Measurements from ENCODE around the gene LBP.
"Not testable (repeated sequence)": the region's sequence is repeated elsewhere in the genome, so short reads cannot be mapped to it uniquely, and the experiment has no call there.

Gene LBP, protein sequence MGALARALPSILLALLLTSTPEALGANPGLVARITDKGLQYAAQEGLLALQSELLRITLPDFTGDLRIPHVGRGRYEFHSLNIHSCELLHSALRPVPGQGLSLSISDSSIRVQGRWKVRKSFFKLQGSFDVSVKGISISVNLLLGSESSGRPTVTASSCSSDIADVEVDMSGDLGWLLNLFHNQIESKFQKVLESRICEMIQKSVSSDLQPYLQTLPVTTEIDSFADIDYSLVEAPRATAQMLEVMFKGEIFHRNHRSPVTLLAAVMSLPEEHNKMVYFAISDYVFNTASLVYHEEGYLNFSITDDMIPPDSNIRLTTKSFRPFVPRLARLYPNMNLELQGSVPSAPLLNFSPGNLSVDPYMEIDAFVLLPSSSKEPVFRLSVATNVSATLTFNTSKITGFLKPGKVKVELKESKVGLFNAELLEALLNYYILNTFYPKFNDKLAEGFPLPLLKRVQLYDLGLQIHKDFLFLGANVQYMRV

DNA sequence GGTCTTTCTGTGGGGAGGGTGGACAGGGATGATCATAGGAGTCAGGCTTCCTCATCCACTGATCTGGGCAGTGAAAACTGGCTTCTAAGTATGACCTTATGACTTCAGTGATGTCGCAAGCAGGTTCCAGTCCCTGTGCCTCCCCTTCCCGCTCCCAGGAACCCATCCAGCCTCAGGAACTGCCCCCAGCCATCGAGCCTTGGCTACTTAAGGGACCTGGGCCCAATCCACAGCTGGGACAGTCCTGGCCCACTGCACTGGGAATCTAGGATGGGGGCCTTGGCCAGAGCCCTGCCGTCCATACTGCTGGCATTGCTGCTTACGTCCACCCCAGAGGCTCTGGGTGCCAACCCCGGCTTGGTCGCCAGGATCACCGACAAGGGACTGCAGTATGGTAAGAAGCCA lies at the start of gene LBP:
Gene LBP, plus strand, starts transcription at position 236 of the 405 bp plus-strand sequence. Its CDS starts 35 bp downstream, at position 271.
- DNase-seq = no peak

DNA sequence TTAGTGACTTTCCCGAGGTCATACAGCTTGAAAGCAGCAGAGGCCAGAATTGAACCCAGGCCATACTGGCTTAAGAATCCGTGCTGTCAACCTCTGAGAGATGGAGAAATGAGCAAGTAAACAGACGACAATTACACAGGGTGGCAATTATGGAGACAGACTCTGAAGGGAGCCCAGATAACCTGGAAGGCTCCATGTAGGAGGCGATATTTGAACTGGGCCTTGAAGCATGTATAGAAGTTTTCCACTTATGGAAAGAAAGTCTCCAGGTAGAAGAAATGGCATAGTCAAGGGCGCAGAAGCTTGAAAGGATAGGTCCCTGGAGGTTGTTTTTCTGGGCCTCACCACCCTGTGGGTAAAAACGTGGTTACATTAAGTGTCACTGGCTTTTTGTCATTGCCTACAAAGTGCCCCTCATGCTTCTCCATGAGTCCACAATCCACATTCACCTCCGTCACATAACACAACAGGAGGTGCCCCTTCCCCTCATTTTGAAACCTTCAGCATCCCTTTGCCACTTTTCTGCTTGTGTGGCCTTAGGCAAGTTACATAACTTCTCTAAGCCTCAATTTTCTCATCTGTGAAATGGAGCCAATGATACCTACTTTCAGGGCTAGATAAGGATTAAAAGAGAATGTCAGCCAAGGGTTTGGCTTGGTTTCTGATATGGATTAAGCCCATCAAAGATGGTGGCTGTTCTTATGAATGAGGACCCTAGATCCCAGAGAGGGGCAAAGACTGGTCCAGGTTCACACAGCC lies 48.2 kb upstream of the LBP start:
- no peak for DNase-seq

DNA sequence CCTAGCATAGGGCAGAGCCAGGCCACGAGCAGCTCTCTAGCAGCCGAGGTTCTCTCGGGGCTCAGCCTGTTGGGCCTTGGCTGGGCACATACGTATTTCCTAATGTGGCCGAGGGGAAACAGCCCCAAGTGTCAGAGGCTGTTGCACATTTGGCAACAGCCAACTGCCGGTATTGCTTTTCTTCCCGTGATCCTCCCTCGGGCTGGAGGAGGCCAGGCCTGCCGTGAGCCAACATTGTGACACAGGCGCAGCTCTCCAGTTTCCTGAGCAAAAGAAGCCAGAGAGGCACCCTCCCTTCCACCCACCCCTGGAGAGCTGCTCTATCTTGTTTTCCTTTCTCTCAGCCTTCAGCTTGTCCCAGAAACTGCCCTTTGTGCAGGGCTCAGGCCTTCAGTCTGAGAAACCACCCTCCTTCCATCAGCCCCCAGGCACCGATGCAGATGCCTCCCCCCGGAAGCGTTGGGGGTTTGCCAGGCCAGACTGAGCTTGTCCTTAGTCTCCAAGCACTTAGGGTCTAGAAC lies 47.5 kb upstream of the LBP start:
- DNase-seq = no peak

GRCh38 chr20:38299963-38300362 lies 46.3 kb upstream of the LBP start:
- DNase-seq = no peak

DNA sequence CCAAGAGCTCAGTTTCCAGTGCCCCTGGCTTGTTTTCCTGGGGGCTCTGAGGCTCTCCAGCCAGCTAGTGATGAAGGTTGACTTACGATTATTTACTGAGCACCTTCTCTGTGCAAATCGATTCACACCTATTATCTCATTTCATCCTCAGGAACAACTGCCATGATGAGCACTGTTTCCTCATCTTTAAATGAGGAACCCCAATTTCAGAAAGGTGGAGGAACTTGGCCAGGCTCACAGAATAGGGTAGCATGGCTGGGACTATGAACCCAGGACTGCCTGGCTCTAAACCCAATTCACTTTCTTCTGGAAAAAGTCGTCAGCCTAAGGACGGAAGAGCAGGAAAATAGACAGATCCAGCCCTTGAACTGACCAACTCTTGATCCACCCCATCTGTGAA lies 45.8 kb upstream of the LBP start:
- no peak for DNase-seq

- no peak for DNase-seq
Observed at GRCh38 chr20:38301309-38301708, 45.0 kb upstream of the LBP start.

DNA sequence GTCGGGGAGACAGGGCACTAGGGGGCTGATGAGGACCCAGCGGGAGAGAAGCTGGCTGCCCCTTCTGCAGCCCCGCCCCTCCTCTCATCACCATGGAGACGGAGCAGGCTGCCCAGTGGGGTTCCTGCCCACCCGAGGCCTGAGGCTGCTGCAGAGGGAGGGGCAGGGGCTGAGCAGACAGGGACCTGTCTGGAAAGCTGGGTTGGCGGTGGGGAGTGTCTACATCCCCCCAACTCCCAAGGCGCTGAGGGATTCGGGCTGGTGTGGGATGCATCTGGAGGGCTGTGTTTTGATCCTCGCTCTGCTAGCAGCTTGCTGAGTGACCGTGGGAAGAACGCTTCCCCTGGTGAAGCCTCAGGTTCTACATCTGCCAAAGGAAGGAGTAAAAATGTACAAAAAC lies 43.5 kb upstream of the LBP start:
- no peak for DNase-seq

- DNase-seq = no peak
Observed at GRCh38 chr20:38303908-38304379, 42.3 kb upstream of the LBP start, which contains the start of gene BPI. Gene BPI, plus strand, starts transcription at chr20:38304156. Its CDS starts 68 bp downstream, at chr20:38304224.

- DNase-seq = no peak
Observed at GRCh38 chr20:38304845-38305447, 41.3 kb upstream of the LBP start.

DNA sequence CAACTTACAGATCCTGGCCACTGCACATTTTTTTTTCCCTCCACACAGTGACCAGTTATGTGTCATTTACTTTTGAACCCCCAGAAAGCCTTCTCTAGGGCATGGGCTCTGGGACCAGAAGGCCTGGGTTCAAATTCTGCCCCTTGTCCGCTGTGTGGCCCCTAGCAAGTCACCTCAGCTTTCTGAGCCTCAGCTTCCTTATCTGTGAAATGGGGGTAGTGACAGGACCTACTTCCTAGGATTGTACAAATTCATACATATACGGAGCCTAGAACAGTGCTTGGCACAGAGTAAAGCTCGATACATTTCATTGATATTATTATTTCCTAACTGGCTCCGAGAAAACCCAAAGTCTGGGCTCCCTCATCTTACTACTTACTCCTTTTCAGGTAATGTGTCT lies 40.7 kb upstream of the LBP start:
- no peak for DNase-seq

DNA sequence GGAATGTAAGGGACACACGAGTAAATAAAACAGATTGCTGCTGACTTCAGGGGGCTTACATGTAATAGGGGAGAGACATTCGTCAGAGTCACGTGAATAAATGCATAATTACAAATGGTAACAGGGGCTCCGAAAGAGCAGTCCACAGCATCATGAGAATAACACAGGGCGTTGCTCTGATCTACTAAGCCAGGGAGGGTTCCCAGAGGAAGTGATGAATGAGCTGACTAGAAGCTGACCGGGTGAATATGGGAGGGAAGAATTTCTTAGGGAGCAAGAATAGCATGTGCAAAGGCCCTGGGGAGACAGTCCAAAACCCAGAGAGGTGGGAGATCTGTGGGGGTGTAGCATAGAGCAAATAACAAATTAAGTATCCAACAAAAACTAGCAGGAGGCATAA lies 39.9 kb upstream of the LBP start:
- no peak for DNase-seq

- DNase-seq = no peak
Observed at GRCh38 chr20:38307371-38308046, 38.8 kb upstream of the LBP start.

- no peak for DNase-seq
Observed at GRCh38 chr20:38308047-38308438, 38.2 kb upstream of the LBP start.

DNA sequence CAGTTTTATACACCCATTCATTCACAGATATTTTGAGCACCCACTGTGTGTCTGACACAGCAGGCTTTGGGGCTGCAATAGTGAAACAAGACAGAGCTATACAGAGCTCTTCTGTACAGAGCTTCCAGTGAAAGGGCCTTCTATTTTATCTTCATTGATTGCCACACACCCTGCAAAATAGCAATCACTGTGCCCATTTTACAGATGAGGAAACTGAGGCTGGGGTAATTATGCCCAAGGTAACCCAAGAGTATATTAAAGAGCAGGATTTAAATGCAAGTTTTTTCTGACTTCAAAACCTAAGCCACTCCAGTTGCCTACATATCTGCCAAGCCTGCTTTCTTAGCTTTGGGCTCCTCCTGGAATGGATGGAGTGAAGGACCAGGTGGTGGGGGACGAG lies 37.8 kb upstream of the LBP start:
- no peak for DNase-seq

DNA sequence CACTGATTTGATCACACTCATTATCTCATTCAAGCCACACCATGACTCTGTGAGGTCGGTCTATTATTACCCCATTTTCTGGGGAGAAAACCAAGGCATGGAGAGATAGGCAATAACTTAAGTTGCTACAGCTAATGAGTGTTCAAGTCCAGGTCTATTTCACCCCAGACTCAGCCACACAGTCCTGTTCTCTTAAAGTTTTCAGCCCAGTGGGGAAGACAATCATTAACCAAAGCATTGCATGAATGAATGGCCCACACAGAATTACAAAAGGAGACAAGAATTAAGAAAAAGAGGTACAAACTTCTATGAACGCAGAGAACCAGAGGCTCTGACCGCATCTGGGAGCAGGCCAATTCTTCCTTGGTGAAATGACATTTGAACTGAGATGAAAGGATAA lies 35.2 kb upstream of the LBP start:
- DNase-seq = no peak

DNA sequence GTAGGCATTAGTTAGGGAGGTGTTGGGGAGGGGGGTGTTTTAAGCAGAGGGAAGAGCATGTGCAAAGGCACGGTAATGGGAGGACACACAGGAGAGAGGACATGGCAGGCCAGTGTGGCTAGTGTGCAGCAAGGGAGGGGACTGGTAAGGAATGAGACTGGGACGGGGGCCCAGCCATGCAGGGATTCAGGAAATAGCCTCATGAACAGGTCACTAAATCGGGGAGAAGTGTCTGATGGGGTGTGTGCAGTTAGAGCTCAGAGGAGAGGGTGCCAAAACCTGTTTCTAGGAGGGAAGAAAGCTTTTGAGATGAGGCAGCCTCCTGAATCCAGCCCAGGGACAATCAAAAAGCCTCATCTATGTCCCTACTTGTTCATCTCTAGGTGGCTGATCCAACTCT lies 34.8 kb upstream of the LBP start:
- DNase-seq = no peak

DNA sequence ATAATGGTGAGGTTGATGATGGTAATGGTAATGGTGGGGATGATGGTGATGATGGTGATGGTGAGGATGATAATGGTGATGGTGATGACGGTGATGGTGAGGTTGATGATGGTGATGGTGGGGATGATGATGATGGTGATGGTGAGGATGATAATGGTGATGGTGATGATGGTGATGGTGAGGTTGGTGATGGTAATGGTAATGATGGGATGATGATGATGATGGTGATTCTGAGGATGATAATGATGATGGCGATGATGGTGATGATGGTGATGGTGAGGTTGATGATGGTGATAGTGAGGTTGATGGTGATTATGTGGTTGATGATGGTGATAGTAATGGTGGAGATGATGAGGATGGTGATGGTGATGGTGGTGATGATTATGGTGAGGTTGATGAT lies 32.6 kb upstream of the LBP start:
- no peak for DNase-seq

GRCh38 chr20:38314350-38314749 lies 31.9 kb upstream of the LBP start:
- not testable (repeated sequence) for DNase-seq

DNA sequence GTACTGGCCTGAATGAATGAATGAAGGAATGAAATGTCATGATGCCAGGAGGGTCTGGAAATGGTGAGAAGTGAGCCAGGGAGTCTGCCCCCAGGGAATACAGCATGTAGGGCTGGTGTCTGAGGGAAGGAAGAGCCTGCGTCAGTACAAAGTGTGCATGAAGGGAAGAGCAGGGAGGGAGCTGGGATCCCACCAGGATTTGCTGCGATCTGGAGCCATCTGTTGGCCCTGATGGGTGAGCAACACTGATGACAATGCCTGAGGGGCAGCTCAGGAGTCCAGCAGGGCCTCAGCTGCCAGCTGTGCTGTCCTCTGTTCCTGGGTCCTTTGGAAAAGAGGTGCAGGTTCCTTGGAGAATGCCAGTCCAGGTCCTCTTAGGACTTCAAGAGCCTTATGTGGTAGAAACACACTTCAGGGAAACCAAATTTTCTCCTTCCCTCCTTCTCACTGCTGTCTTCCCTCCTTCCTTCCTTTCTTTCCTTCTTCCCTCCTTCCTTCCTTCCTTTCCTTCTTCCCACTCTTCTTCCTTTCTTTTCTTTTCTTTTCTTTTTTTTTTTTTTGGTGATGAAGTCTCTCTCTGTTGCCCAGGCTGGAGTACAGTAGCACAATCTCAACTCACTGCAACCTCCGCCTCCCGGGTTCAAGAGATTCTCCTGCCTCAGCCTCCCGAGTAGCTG lies 30.9 kb upstream of the LBP start:
- no peak for DNase-seq

DNA sequence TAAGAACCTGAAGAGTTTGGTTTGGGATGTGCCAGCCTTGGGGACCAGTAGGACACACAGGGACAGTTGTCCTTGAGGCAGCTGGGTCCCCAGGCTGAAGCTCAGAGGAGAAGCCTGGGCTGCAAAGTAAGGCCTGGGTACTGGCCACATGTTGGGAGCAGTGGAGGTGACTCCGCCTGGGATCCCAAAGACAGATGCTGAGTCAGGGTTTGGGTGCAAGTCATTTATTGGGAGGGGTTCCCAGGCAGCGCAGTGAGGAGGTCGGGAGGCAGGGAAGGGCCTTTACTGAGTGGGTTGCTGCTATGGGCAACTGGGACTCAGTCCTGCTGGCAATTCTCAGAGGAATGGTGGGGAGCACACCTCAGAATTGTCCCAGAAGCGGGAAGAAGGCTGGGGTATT lies 29.9 kb upstream of the LBP start:
- no peak for DNase-seq

DNA sequence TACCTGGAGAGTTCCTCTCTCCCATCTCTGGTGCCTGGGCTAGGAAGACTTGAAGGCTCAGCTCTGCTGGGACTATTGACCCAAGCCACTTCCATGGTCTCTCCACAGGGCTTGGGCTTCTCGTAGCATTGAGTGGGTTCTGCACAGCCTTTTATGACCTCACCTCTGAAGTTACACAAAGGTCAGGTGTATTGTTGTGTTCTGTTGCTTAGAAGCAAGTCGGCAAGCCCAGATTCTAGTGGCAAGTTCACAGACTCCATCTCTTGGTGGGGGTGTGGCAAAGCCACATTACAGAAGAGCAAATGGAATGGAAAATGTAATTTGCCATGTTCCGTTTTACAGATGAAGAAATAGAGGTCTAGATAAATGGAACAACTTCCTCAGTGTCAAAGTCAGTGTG lies 28.9 kb upstream of the LBP start:
- DNase-seq = no peak

DNA sequence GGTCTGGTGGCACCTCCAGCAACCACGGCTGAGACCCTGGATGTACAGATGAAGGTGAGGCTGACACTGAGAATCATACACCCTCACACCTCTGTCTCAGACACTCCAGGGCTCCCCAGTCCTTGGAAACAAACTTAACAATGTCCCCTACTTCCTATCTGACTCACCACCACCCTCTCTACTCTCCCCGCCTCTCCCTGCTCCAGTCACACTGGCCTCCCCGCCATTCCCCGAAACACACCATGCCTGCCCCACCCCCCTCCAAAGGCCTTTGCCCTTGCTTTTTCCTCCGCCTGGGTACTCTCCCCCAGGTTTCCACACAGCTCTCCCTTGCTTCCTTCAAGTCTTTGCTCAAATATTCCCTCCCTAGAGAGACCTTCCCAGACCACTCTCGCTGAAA lies 26.1 kb upstream of the LBP start:
- DNase-seq = no peak

All from activated T-cell treated with anti-CD3 and anti-CD28 coated beads, Interleukin-2, amount 50 U/mL, for 1 hour (primary cell).